RPMI8226 (cell line): Measurements from ENCODE around the gene TMC6.

Source experiments
- DNase-seq: peaks from one replicate; pipeline ENCODE4 v3.0.0-alpha.2; 2015

Gene TMC6

DNA sequence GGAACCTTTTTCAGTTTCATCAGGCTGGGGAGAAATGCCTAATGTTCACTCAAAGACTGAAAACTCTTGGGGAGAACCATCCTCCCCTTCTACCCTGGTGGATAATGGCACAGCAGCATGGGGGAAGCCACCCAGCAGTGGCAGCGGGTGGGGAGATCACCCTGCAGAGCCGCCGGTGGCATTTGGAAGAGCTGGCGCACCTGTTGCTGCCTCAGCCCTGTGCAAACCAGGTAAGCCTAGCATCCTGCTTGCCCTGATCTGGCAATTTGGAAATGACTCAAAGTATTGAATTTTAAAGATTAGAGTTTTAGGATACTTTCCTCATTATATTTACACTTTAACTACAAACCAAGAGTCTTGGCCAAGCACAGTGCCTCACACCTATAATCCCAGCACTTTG, 63.8 kb downstream of the TMC6 start:
- no peak for DNase-seq

DNA sequence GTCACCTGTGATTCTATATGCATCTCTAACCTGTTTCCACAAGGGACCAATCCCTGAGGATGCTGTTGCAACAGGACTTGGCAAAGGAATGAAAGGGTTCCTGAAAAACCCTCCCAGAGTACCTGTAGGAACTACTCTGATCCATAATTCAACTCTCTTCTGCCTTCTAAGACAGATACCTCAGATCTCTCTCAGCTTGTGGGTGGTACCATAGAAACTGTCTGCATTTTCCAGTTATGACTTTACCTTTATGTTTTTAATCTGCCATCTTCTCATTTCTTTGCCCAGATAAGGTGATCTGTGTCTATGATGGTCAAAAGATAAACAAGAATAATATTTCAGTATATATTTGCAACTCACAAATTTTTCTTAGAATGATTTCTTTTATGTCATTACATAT, 65.1 kb downstream of the TMC6 start:
- DNase-seq, result no peak

DNA sequence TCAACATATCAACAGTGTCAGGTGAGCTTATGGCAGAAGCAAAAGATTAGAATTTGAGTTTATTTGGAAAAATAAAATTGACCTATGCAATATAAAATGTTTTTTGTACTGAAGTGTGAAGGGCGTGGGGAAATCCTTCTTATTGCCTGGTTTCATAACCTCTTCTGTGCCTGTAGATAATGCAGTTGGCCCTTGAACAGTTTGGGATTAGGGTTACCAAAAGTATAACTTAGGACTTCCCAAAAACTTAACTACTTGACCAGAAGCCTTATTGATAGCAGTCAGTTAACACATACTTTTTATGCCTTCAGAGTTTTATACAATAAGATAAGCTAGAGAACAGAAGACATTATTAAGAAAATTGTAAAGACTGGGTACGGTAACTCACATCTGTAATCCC, 66.0 kb downstream of the TMC6 start:
- DNase-seq, result no peak
